ENCODE results near the gene TMEM121. TPM values are rescaled to one million over a fixed set of nuclear protein-coding genes. Genes with fewer than 3 reads are reported as not detected.

TMEM121 gene
- total RNA-seq, 1 experiment from 2014 or later: 33.6 TPM

DNA sequence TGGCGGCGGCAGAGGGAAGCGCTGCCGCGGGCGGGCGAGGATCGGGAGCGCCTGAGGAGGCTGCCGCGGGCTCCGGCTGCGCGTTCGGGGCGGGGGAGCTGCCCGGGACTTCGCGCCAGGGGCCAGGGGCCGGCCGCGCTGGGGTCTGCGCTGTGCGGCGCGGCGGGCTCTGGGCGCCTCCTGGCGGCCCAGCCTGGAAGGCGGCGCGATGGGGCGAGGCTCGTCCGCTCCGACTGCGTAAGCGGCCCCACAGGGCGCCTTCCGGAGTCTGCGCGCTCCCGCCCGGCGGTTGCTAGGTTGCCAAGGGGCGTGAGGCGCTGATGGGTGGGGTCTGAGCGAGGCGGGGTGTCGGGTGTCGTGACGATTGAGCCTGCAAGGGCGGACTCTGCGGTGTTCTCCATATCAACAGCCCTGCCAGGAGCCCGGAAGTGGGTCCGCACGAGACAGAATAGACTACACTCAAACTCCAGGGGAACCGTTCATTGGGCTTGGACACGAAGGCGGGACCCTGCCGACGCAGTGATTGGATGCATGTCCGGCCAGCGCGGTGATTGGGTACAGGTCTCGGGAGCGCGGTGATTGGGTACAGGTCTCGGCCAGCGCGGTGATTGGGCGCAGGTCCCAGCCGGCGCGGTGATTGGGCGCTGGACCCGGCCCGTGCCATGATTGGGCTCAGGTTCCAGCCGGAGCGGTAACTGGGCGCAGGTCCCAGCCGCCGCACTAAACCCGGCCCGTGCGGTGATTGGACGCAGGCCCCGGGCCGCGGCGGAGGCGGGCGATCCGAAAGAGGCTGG is 35.6 kb upstream of the TMEM121 start, which contains the start of gene TEDC1:
Gene TEDC1, plus strand, starts transcription at position 675 of the 794 bp plus-strand sequence. CDS start 130 bp downstream, outside the sequence.
- H3K4me2 ChIP-seq (ENCODE audit: low read length): peak within 1 kb of the TSS; percentile 99
- POLR2A ChIA-PET (ENCODE audit: unreplicated experiment): interaction anchor here (0.5 to 1.7 kb wide), 2 partner anchors 10 to 55 kb away, joined by 3 to 18 read pairs; no protein-coding TSS in a partner anchor
- no peak for TF ChIP-seq EZH2 (IDR thresholded peaks at IDR 0.05; ENCODE audit: low read length, unreplicated experiment)
- TF ChIP-seq, protein P1, sequence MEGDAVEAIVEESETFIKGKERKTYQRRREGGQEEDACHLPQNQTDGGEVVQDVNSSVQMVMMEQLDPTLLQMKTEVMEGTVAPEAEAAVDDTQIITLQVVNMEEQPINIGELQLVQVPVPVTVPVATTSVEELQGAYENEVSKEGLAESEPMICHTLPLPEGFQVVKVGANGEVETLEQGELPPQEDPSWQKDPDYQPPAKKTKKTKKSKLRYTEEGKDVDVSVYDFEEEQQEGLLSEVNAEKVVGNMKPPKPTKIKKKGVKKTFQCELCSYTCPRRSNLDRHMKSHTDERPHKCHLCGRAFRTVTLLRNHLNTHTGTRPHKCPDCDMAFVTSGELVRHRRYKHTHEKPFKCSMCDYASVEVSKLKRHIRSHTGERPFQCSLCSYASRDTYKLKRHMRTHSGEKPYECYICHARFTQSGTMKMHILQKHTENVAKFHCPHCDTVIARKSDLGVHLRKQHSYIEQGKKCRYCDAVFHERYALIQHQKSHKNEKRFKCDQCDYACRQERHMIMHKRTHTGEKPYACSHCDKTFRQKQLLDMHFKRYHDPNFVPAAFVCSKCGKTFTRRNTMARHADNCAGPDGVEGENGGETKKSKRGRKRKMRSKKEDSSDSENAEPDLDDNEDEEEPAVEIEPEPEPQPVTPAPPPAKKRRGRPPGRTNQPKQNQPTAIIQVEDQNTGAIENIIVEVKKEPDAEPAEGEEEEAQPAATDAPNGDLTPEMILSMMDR (conservative IDR thresholded peaks at IDR 0.05; ENCODE audit: low read depth, low read length): peak; percentile 53
- no TSS peak for BruUV-seq (replicated peaks)
- peak; percentile 99 for DNase-seq
- no peaks in the 10 kb centered on the region for H3K9me3 ChIP-seq (ENCODE audit: low read length)
- peaks cover 13% of the 10 kb centered on the region for H3K79me2 ChIP-seq (ENCODE audit: low read length)
- peak; percentile 73 for ATAC-seq
- peak within 1 kb of the TSS; percentile 86; the same call in 1 of the 2 replicates for H2AFZ ChIP-seq (ENCODE audit: low read length)
- no peaks in the 10 kb centered on the region for H3K36me3 ChIP-seq (ENCODE audit: low read depth, low read length)
- H3K9ac ChIP-seq (ENCODE audit: low read length): peak within 1 kb of the TSS; percentile 93
- peaks cover 11% of the 10 kb centered on the region for H4K20me1 ChIP-seq (ENCODE audit: low read length)
- no peaks in the 10 kb centered on the region for H3K27me3 ChIP-seq (ENCODE audit: low read length)
- peak within 1 kb of the TSS; percentile 86 for H3K4me3 ChIP-seq (ENCODE audit: low read length)
- peaks cover 19% of the 10 kb centered on the region for H3K4me1 ChIP-seq (ENCODE audit: insufficient read depth, low read length)
- no peaks in the 10 kb centered on the region for H3F3A ChIP-seq (ENCODE audit: low read length, unreplicated experiment)
- intact Hi-C loops (cut with micrococcal nuclease): loop anchor here (1.0 to 2.0 kb wide), 4 partner anchors 8 to 119 kb away; no protein-coding TSS in a partner anchor
- H3K27ac ChIP-seq (ENCODE audit: low read length): peak within 1 kb of the TSS; percentile 80
- H3K9me2 ChIP-seq (replicated peaks; ENCODE audit: low read length): no peaks in the 10 kb centered on the region
- CTCF ChIA-PET: interaction anchor here (0.7 to 2.7 kb wide), 5 partner anchors 10 to 120 kb away, joined by 3 to 24 read pairs (median 7); no protein-coding TSS in a partner anchor

DNA sequence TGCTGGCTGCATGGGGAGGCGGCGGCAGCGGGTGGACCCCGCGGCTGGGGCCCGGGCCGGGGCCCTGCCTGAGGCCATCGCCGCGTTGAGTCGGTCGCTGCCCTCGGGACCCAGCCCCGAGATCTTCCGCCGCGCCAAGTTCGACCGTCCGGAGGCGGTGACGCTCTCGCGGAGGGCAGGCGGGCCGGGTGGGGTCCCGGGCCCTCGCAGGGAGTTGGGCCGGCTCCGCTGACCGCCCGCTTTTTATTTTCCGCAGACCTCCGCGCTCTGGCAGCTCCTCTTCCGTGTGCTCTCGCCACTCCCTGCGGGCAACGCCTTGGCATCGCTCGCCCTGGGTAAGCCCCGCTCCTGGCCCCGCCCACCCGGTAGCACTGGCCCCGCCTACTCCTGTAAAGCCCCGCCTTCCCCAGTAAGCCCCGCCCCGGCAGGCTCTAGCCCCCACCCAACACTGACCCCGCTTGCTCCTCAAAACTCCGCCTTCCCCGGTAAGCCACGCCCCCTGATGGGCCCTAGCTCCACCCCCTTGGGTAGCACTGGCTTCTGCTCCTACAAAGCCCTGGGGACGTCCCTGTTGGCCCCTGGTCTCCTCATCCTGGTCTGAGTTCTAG is 34.9 kb upstream of the TMEM121 start:
- TF ChIP-seq, protein P1 (conservative IDR thresholded peaks at IDR 0.05; ENCODE audit: low read depth, low read length): no peak
- TF ChIP-seq EZH2phosphoT487 (IDR thresholded peaks at IDR 0.05; ENCODE audit: borderline replicate concordance, low read length) (no peak), EZH2 (IDR thresholded peaks at IDR 0.05; ENCODE audit: low read length, unreplicated experiment) (no peak)
- Histone ChIP-seq H3K4me2 (ENCODE audit: low read length) (peak overlapping the region; percentile 83), H3K4me3 (ENCODE audit: low read length) (peak overlapping the region; percentile 81), H2AFZ (ENCODE audit: low read length) (peak overlapping the region; percentile 63; the same call in 1 of the 2 replicates), H3K36me3 (ENCODE audit: low read depth, low read length) (no peaks in the 10 kb centered on the region), H3K4me1 (ENCODE audit: insufficient read depth, low read length) (peaks cover 19% of the 10 kb centered on the region), H3K9me3 (ENCODE audit: low read length) (no peaks in the 10 kb centered on the region), H3K9ac (ENCODE audit: low read length) (peak overlapping the region; percentile 93), H3K27ac (ENCODE audit: low read length) (peak overlapping the region; percentile 80), H3K9me2 (replicated peaks; ENCODE audit: low read length) (no peaks in the 10 kb centered on the region), H4K20me1 (ENCODE audit: low read length) (peaks cover 11% of the 10 kb centered on the region), H3F3A (ENCODE audit: low read length, unreplicated experiment) (no peaks in the 10 kb centered on the region), H3K27me3 (ENCODE audit: low read length) (no peaks in the 10 kb centered on the region), H3K79me2 (ENCODE audit: low read length) (peaks cover 13% of the 10 kb centered on the region)
- intact Hi-C loops (cut with micrococcal nuclease): loop anchor here (2.0 kb wide), 2 partner anchors 37 to 43 kb away; no protein-coding TSS in a partner anchor
- ATAC-seq (peak; percentile 9), DNase-seq (peak; percentile 77)
- no TSS peak for BruUV-seq (replicated peaks)
- ChIA-PET POLR2A (ENCODE audit: unreplicated experiment) (no interaction called here), CTCF (interaction anchor here (0.9 to 2.7 kb wide), 3 partner anchors 10 to 37 kb away, joined by 5 to 24 read pairs (median 11); no protein-coding TSS in a partner anchor)

Measured in PC-3 (cell line).